Kidney (tissue), 14 donors: ENCODE data around the gene ATG13. TPM values are rescaled to one million over a fixed set of nuclear protein-coding genes. Genes with fewer than 3 reads are reported as not detected.

ENCODE experiments used
- DNase-seq, 5 donors: peaks; one replicate each; pipeline ENCODE4 v3.0.0-alpha.2; 2013 to 2020
- FAIRE-seq: peaks from 2 replicates; lab custom pipeline; 2012; peaks lifted over from hg19 to GRCh38; lab: Jason Lieb, UNC
- H3K27ac ChIP-seq, 2 donors: one replicate each; pipeline ENCODE4 v1.7.0; 2013; ENCODE audit warnings: low read depth in 2 of 2, low read length in 2 of 2, inconsistent platforms in 1 of 2
- H3K27me3 ChIP-seq: one replicate; pipeline ENCODE4 v1.7.1; 2013; ENCODE audit warnings: low read length, inconsistent platforms; ENCODE audit not compliant: control insufficient read depth, insufficient read depth
- H3K36me3 ChIP-seq, 3 donors: one replicate each; pipeline versions ENCODE4 v1.7.0 to v1.7.1; 2013; ENCODE audit warnings: low read length in 3 of 3, control low read depth in 1 of 3, inconsistent platforms in 1 of 3; ENCODE audit not compliant: insufficient read depth in 3 of 3, control insufficient read depth in 2 of 3
- H3K4me1 ChIP-seq, 3 donors: one replicate each; pipeline versions ENCODE4 v1.7.0 to v1.7.1; 2013; ENCODE audit warnings: low read length in 3 of 3, inconsistent platforms in 1 of 3, low read depth in 1 of 3; ENCODE audit not compliant: control insufficient read depth in 2 of 3, insufficient read depth in 2 of 3
- H3K4me3 ChIP-seq, 3 donors: one replicate each; pipeline versions ENCODE4 v1.7.0 to v1.8.1; 2013; ENCODE audit warnings: low read length in 3 of 3, control low read depth in 1 of 3, inconsistent platforms in 1 of 3
- H3K9ac ChIP-seq, 3 donors: one replicate each; pipeline versions ENCODE4 v1.7.0 to v1.7.1; 2013; ENCODE audit warnings: low read length in 3 of 3, control low read depth in 1 of 3, inconsistent platforms in 1 of 3
- H3K9me3 ChIP-seq, 3 donors: one replicate each; pipeline versions ENCODE4 v1.7.0 to v1.7.1; 2013; ENCODE audit warnings: low read length in 3 of 3, control low read depth in 1 of 3, inconsistent platforms in 1 of 3; ENCODE audit not compliant: control insufficient read depth in 2 of 3, insufficient read depth in 1 of 3
- CTCF ChIP-seq: IDR thresholded peaks from 3 replicates; pipeline ENCODE4 v1.5.1; 2012; ENCODE audit warnings: mild to moderate bottlenecking, moderate library complexity, borderline replicate concordance; ENCODE audit not compliant: insufficient read depth; ENCODE audit errors: extremely low read depth
- intact Hi-C: fragments of 100-400 bp; cut with DNase I; formaldehyde crosslinking; loops from one replicate; pipeline ENCODE4 v1.11.1; 2022
- polyA plus RNA-seq: library from polyadenylated mRNA; stranded (reverse); fragments of 350-450 nt; fragmentation: Illumina TruSeq; extraction: RNeasy Lipid Tissue Mini Kit (QIAGEN cat#74804); gene quantifications from one replicate; pipeline ENCODE4 v1.2.3, GENCODE V29; 2014; ENCODE audit warnings: low read depth, low replicate concordance; ENCODE audit not compliant: insufficient read depth
- total RNA-seq: library from RNA; stranded (reverse); fragmentation: NEBNext Ultra II Directional; extraction: Animal tissue kit (Norgen Biotek cat#: 25700); gene quantifications from one replicate; pipeline ENCODE4 v1.2.1, GENCODE V29; 2021
- donor health status: control.
- donor health status: control.
- donor health status: control.
- donor health status: control.
- donor health status: control.
- donor health status: DM: yes; HTN: yes; CAD: no.
- donor health status: Normal renal cell carcinoma (clear cell type).

Gene ATG13
- total and polyA plus RNA-seq, 2 donors from 2014 or later: 40.1 to 73.5 TPM

GRCh38 chr11:46721286-46721685 is 103.9 kb downstream of the ATG13 start:
- no peak for FAIRE-seq

GRCh38 chr11:46722566-46723358 is 105.4 kb downstream of the ATG13 start:
- H3K4me3 ChIP-seq: no peak overlapping the region
- no peak for DNase-seq
- intact Hi-C loops: no loop called here
- H3K27me3 ChIP-seq: no peaks in the 10 kb centered on the region
- H3K36me3 ChIP-seq: no peaks in the 10 kb centered on the region
- no peaks in the 10 kb centered on the region for H3K9me3 ChIP-seq
- no peak overlapping the region for H3K27ac ChIP-seq
- no peak for TF ChIP-seq CTCF
- H3K4me1 ChIP-seq: no peaks in the 10 kb centered on the region
- H3K9ac ChIP-seq: no peak overlapping the region
- FAIRE-seq: no peak

More at GRCh38 chr11:46721286-46721685, 103.9 kb downstream of the ATG13 start:
- TF ChIP-seq CTCF: no peak
- H3K27me3 ChIP-seq: no peaks in the 10 kb centered on the region
- no peaks in the 10 kb centered on the region for H3K36me3 ChIP-seq
- no peak overlapping the region for H3K9ac ChIP-seq
- no peak overlapping the region for H3K27ac ChIP-seq
- DNase-seq: no peak
- H3K4me3 ChIP-seq: no peak overlapping the region
- H3K9me3 ChIP-seq: no peaks in the 10 kb centered on the region
- intact Hi-C loops: no loop called here
- no peaks in the 10 kb centered on the region for H3K4me1 ChIP-seq

- H3K4me1 ChIP-seq: no peaks in the 10 kb centered on the region
- no peak overlapping the region for H3K9ac ChIP-seq
- H3K4me3 ChIP-seq: no peak overlapping the region
- no peaks in the 10 kb centered on the region for H3K9me3 ChIP-seq
- H3K36me3 ChIP-seq: no peaks in the 10 kb centered on the region
- no peak for FAIRE-seq
- TF ChIP-seq CTCF: no peak
- H3K27me3 ChIP-seq: no peaks in the 10 kb centered on the region
- intact Hi-C loops: no loop called here
- H3K27ac ChIP-seq: no peak overlapping the region
- peak in 1 of 5 donors; percentile 28 for DNase-seq
These were observed 106.0 kb downstream of the ATG13 start for GRCh38 chr11:46723359-46723680.
